ENCODE results near the gene METRN. TPM values are rescaled to one million over a fixed set of nuclear protein-coding genes. Genes with fewer than 3 reads are reported as not detected.

METRN gene
- polyA plus RNA-seq, 1 of the 3 experiments (the other 2 are of a cell fraction) = 59.7 TPM

DNA sequence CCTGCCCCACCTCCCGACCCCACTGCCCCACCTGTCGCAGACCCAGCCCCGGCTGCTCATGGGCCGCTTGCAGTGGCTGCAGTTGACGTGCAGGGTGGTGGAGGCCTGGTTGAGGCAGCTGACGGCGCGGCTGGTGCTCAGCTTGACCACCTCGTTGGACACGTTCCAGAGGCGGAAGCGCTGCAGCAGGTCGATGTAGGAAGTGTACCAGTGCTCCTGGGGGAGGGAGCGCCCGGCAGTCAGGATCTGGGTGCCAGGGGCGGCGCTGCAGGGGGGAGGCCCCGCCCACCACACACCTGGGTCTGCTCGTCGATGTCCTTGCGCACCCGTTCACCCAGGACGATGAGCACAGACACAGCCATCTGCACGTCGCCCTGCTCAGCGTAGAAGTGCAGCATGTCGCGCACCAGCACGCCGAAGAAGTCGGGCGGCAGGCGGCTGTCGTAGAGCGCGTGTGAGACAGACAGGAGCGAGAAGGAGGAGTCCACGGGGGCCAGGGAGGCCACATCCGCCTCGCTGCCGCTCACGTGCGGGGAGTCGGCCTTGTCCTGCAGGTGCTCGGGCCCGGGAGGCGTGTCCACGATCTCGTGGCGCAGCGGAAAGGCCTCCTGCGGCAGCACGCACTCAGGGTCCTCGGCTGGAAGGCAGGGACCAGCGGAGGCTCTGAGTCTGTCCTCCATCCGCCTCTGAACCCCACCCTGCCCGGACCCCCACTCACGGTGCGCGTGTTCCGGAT lies 29.8 kb upstream of the METRN start:
- CTCF ChIA-PET = interaction anchor here (0.6 to 5.9 kb wide), 12 partner anchors 13 to 323 kb away, joined by 3 to 38 read pairs (median 4); partner anchors contain the start of genes ANTKMT, METTL26 and RHOT2
- peak overlapping the region; percentile 89; the same call in 1 of the 2 replicates for H3K4me2 ChIP-seq

DNA sequence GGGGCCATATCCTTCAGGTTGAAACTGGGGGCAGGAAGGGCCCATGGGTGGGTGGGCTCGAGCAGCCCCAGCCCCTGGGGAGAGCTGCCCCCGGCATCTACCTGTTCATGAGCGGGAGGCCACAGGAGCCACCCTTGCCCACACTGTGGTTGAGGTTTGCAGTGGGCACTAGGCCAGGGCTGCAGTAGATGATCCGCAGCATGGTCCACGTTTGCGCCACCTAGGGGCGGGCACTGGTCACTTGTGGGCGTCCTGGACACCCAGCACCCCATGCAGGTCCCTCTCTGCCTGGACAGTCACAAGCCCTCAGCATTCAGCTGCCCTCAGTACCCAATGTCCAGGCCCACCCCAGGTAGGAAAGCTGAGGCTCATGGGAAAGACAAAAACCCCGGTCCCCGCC lies 29.0 kb upstream of the METRN start:
- Histone ChIP-seq H3K27ac (ENCODE audit: low read depth in 2 of 2, low read length in 1 of 2) (peak overlapping the region in 1 of 2 experiments; percentile 47; a peak in 1 of 4 replicates), H3K79me2 (ENCODE audit: insufficient read depth) (peaks cover 40% of the 10 kb centered on the region), H3F3A (replicated peaks; ENCODE audit: insufficient read depth) (peaks cover 5% of the 10 kb centered on the region), H3K9ac (no peak overlapping the region), H3K4me2 (peak overlapping the region; percentile 37; the same call in 1 of the 2 replicates), H3K4me1 (ENCODE audit: control insufficient read depth in 1 of 2, insufficient read depth in 2 of 2, low read depth in 1 of 2, low read length in 1 of 2) (peaks cover 13 to 59% of the 10 kb centered on the region in 2 experiments; a peak in 3 of 4 replicates), H3K4me3 (ENCODE audit: low read depth in 2 of 2, low read length in 1 of 2) (no peak overlapping the region), H3K27me3 (ENCODE audit: insufficient read depth) (no peaks in the 10 kb centered on the region), H4K20me1 (ENCODE audit: insufficient read depth) (peaks cover 20% of the 10 kb centered on the region), H3K9me2 (no peaks in the 10 kb centered on the region), H3K9me3 (no peaks in the 10 kb centered on the region), H3K36me3 (replicated peaks in 1 of 2; ENCODE audit: control insufficient read depth in 1 of 2, insufficient read depth in 2 of 2, low read length in 1 of 2) (peaks cover 13 to 39% of the 10 kb centered on the region in 2 experiments), H2AFZ (ENCODE audit: low read depth) (no peak overlapping the region)
- 94% methylated on average over 2 of the region's 10 CpGs for WGBS (ENCODE audit: low lambda C conversion rate)
- TF ChIP-seq, protein P1, sequence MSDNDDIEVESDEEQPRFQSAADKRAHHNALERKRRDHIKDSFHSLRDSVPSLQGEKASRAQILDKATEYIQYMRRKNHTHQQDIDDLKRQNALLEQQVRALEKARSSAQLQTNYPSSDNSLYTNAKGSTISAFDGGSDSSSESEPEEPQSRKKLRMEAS (IDR thresholded peaks at IDR 0.05; ENCODE audit: low read depth) = peak; percentile 41; the same call in 1 of the 2 replicates
- TF ChIP-seq RCOR1 (IDR thresholded peaks at IDR 0.05; ENCODE audit: low read length) (no peak), MXI1 (IDR thresholded peaks at IDR 0.05; ENCODE audit: low read depth, low read length) (no peak), TAF1 (IDR thresholded peaks at IDR 0.05; ENCODE audit: borderline replicate concordance, low read depth, low read length) (no peak), EZH2phosphoT487 (IDR thresholded peaks at IDR 0.05; ENCODE audit: borderline replicate concordance, low read depth) (no peak)
- TF ChIP-seq, protein P2, sequence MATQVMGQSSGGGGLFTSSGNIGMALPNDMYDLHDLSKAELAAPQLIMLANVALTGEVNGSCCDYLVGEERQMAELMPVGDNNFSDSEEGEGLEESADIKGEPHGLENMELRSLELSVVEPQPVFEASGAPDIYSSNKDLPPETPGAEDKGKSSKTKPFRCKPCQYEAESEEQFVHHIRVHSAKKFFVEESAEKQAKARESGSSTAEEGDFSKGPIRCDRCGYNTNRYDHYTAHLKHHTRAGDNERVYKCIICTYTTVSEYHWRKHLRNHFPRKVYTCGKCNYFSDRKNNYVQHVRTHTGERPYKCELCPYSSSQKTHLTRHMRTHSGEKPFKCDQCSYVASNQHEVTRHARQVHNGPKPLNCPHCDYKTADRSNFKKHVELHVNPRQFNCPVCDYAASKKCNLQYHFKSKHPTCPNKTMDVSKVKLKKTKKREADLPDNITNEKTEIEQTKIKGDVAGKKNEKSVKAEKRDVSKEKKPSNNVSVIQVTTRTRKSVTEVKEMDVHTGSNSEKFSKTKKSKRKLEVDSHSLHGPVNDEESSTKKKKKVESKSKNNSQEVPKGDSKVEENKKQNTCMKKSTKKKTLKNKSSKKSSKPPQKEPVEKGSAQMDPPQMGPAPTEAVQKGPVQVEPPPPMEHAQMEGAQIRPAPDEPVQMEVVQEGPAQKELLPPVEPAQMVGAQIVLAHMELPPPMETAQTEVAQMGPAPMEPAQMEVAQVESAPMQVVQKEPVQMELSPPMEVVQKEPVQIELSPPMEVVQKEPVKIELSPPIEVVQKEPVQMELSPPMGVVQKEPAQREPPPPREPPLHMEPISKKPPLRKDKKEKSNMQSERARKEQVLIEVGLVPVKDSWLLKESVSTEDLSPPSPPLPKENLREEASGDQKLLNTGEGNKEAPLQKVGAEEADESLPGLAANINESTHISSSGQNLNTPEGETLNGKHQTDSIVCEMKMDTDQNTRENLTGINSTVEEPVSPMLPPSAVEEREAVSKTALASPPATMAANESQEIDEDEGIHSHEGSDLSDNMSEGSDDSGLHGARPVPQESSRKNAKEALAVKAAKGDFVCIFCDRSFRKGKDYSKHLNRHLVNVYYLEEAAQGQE (IDR thresholded peaks at IDR 0.05; ENCODE audit: low read depth, low read length) = no peak
- TF ChIP-seq, protein P3, sequence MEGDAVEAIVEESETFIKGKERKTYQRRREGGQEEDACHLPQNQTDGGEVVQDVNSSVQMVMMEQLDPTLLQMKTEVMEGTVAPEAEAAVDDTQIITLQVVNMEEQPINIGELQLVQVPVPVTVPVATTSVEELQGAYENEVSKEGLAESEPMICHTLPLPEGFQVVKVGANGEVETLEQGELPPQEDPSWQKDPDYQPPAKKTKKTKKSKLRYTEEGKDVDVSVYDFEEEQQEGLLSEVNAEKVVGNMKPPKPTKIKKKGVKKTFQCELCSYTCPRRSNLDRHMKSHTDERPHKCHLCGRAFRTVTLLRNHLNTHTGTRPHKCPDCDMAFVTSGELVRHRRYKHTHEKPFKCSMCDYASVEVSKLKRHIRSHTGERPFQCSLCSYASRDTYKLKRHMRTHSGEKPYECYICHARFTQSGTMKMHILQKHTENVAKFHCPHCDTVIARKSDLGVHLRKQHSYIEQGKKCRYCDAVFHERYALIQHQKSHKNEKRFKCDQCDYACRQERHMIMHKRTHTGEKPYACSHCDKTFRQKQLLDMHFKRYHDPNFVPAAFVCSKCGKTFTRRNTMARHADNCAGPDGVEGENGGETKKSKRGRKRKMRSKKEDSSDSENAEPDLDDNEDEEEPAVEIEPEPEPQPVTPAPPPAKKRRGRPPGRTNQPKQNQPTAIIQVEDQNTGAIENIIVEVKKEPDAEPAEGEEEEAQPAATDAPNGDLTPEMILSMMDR (IDR thresholded peaks at IDR 0.05) = peak; percentile 66
- peak; percentile 84 for DNase-seq
- POLR2A ChIA-PET = no interaction called here
- CTCF ChIA-PET = interaction anchor here (0.6 to 5.9 kb wide), 18 partner anchors 9 to 356 kb away, joined by 3 to 38 read pairs (median 4); partner anchors contain the start of genes ANTKMT, RHBDL1 and RHOT2

More for the DNA sequence above, 29.8 kb upstream of the METRN start:
- H3K4me3 ChIP-seq (ENCODE audit: low read depth in 2 of 2, low read length in 1 of 2) = peak overlapping the region in 1 of 2 experiments; percentile 68; a peak in 1 of 4 replicates
- peaks cover 13 to 39% of the 10 kb centered on the region in 2 experiments for H3K36me3 ChIP-seq (replicated peaks in 1 of 2; ENCODE audit: control insufficient read depth in 1 of 2, insufficient read depth in 2 of 2, low read length in 1 of 2)
- H3K27me3 ChIP-seq (ENCODE audit: insufficient read depth) = no peaks in the 10 kb centered on the region
- H3K9me2 ChIP-seq = no peaks in the 10 kb centered on the region
- peaks cover 10% of the 10 kb centered on the region for H3F3A ChIP-seq (replicated peaks; ENCODE audit: insufficient read depth)
- POLR2A ChIA-PET = interaction anchor here (0.6 to 1.2 kb wide), 3 partner anchors 9 to 254 kb away, joined by 3 to 5 read pairs (median 4); no protein-coding TSS in a partner anchor
- H2AFZ ChIP-seq (ENCODE audit: low read depth) = no peak overlapping the region
- peak overlapping the region in 1 of 2 experiments; percentile 82; a peak in 2 of 4 replicates for H3K27ac ChIP-seq (ENCODE audit: low read depth in 2 of 2, low read length in 1 of 2)
- H3K79me2 ChIP-seq (ENCODE audit: insufficient read depth) = peaks cover 45% of the 10 kb centered on the region
- no peak for TF ChIP-seq YY1 (IDR thresholded peaks at IDR 0.05; ENCODE audit: low read depth)
- no peak for TF ChIP-seq RCOR1 (IDR thresholded peaks at IDR 0.05; ENCODE audit: low read length)
- TF ChIP-seq ELF1 (IDR thresholded peaks at IDR 0.05) = no peak
- TF ChIP-seq MXI1 (IDR thresholded peaks at IDR 0.05; ENCODE audit: low read depth, low read length) = no peak
- TF ChIP-seq, protein P4, sequence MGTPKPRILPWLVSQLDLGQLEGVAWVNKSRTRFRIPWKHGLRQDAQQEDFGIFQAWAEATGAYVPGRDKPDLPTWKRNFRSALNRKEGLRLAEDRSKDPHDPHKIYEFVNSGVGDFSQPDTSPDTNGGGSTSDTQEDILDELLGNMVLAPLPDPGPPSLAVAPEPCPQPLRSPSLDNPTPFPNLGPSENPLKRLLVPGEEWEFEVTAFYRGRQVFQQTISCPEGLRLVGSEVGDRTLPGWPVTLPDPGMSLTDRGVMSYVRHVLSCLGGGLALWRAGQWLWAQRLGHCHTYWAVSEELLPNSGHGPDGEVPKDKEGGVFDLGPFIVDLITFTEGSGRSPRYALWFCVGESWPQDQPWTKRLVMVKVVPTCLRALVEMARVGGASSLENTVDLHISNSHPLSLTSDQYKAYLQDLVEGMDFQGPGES (IDR thresholded peaks at IDR 0.05; ENCODE audit: low read depth, low read length) = no peak
- no peak for TF ChIP-seq TAF1 (IDR thresholded peaks at IDR 0.05; ENCODE audit: borderline replicate concordance, low read depth, low read length)
- no peak for TF ChIP-seq NFIC (IDR thresholded peaks at IDR 0.05; ENCODE audit: borderline replicate concordance)
- no peak for TF ChIP-seq RXRA (IDR thresholded peaks at IDR 0.05; ENCODE audit: borderline replicate concordance, low read depth)
- no peak for TF ChIP-seq EP300 (IDR thresholded peaks at IDR 0.05; ENCODE audit: borderline replicate concordance in 1 of 2, low read depth in 1 of 2, low read length in 1 of 2)
- TF ChIP-seq MEF2A (IDR thresholded peaks at IDR 0.05; ENCODE audit: borderline replicate concordance, low read depth) = no peak
- no peak for TF ChIP-seq RFX5 (IDR thresholded peaks at IDR 0.05; ENCODE audit: low read length)
- peaks cover 23% of the 10 kb centered on the region for H4K20me1 ChIP-seq (ENCODE audit: insufficient read depth)
- 89% methylated on average over 33 of the region's 61 CpGs for WGBS (ENCODE audit: low lambda C conversion rate)
- no peaks in the 10 kb centered on the region for H3K9me3 ChIP-seq
- peaks cover 13 to 59% of the 10 kb centered on the region in 2 experiments; a peak in 3 of 4 replicates for H3K4me1 ChIP-seq (ENCODE audit: control insufficient read depth in 1 of 2, insufficient read depth in 2 of 2, low read depth in 1 of 2, low read length in 1 of 2)
- no peak for DNase-seq
- H3K9ac ChIP-seq = no peak overlapping the region
